HepG2 (cell line): ENCODE results near the gene SNX7. TPM values are rescaled to one million over a fixed set of nuclear protein-coding genes. Genes with fewer than 3 reads are reported as not detected.

Experiments used
- ATAC-seq: fragments of 200-7000 bp; cut with Tn5 transposase; 3 replicates; pipeline ENCODE4 v1.9.1; 2020; ENCODE audit warnings: mild to moderate bottlenecking, moderate library complexity
- BruUV-seq: library from RNA; stranded (reverse); fragments of 400-500 nt; replicated peaks from 2 replicates; lab custom pipeline; 2021; lab: Mats Ljungman, UMichigan
- CTCF ChIA-PET: fragments of 300-600 bp; formaldehyde crosslinking; extraction: SDS; loops from one replicate; lab custom pipeline; 2021; ENCODE audit warnings: low total read pairs, inconsistent platforms, low intra/inter-chr PET ratio; lab: Yijun Ruan, JAX
- POLR2A ChIA-PET: fragments of 350-600 bp; sonication (Branson Sonifier 250); formaldehyde crosslinking; loops from one replicate; lab custom pipeline; 2020; ENCODE audit warnings: antibody characterized with exemption, inconsistent platforms; lab: Yijun Ruan, JAX
- DNase-seq: peaks from one replicate; pipeline ENCODE4 v3.0.0-alpha.2; 2015; ENCODE audit warnings: low spot score
- FAIRE-seq: peaks from 3 replicates; lab custom pipeline; 2011; peaks lifted over from hg19 to GRCh38; lab: Jason Lieb, UNC
- H2AFZ ChIP-seq: one replicate; pipeline ENCODE4 v1.6.1; 2011; ENCODE audit warnings: low read length, inconsistent platforms
- H3K27ac ChIP-seq: fragments of 300-600 bp; 3 replicates; pipeline ENCODE4 v1.8.0; 2011; ENCODE audit warnings: mixed run types, mild to moderate bottlenecking, mixed read lengths, low read length, inconsistent platforms; ENCODE audit not compliant: insufficient read depth; ENCODE audit errors: extremely low read length
- H3K27me3 ChIP-seq, 2 experiments: fragments of 200-600 bp in 1 of 2; 2 replicates in 1 of 2; 3 replicates in 1 of 2; pipeline versions ENCODE4 v1.6.0 to v1.8.0; 2011; ENCODE audit warnings: low read length in 2 of 2, mild to moderate bottlenecking in 2 of 2, moderate library complexity in 2 of 2, inconsistent platforms in 1 of 2; ENCODE audit not compliant: insufficient read depth in 2 of 2, control insufficient read depth in 1 of 2
- H3K36me3 ChIP-seq, 2 experiments: fragments of 200-600 bp in 1 of 2; replicated peaks in 1 of 2; 2 replicates in 1 of 2; 3 replicates in 1 of 2; pipeline versions ENCODE4 v1.5.1 to v1.8.0; 2011; ENCODE audit warnings: low read length in 2 of 2, inconsistent platforms in 1 of 2; ENCODE audit not compliant: insufficient read depth in 2 of 2, control insufficient read depth in 1 of 2
- H3K4me1 ChIP-seq: 2 replicates; pipeline ENCODE4 v1.5.1; 2012; ENCODE audit warnings: low read length, inconsistent platforms; ENCODE audit not compliant: insufficient read depth
- H3K4me2 ChIP-seq: 2 replicates; pipeline ENCODE4 v1.6.0; 2011; ENCODE audit warnings: low read depth, low read length, inconsistent platforms
- H3K4me3 ChIP-seq, 3 experiments: fragments of 200-600 bp in 1 of 3; sonication (generic), shearing (Covaris generic) in 1 of 3; replicated peaks in 1 of 3; 2 replicates each; pipeline ENCODE4 v1.5.1; 2011 to 2016; ENCODE audit warnings: low read length in 3 of 3, inconsistent platforms in 2 of 3, low read depth in 2 of 3, mild to moderate bottlenecking in 2 of 3, control low read depth in 1 of 3, mixed read lengths in 1 of 3; ENCODE audit not compliant: insufficient read depth in 1 of 3
- H3K79me2 ChIP-seq: one replicate; pipeline ENCODE4 v1.6.1; 2011; ENCODE audit warnings: low read length, inconsistent platforms; ENCODE audit not compliant: insufficient read depth
- H3K9ac ChIP-seq: 2 replicates; pipeline ENCODE4 v1.6.0; 2011; ENCODE audit warnings: mild to moderate bottlenecking, low read depth, low read length, inconsistent platforms; ENCODE audit not compliant: insufficient read depth
- H3K9me3 ChIP-seq: 2 replicates; pipeline ENCODE4 v1.5.1; 2012; ENCODE audit warnings: mild to moderate bottlenecking, low read length
- H4K20me1 ChIP-seq: 2 replicates; pipeline ENCODE4 v1.6.0; 2011; ENCODE audit warnings: inconsistent platforms, mild to moderate bottlenecking, low read length, moderate library complexity; ENCODE audit not compliant: insufficient read depth
- NCOR1 ChIP-seq: fragments of 200-600 bp; sonication (generic); IDR thresholded peaks from 2 replicates; pipeline ENCODE4 v1.7.0; 2017; ENCODE audit warnings: antibody characterized with exemption, low read length, borderline replicate concordance
- SRF ChIP-seq: IDR thresholded peaks from 2 replicates; pipeline ENCODE4 v1.6.1; 2011; ENCODE audit warnings: mild to moderate bottlenecking, low read depth, low read length, moderate library complexity
- ZFP36L1 ChIP-seq: sonication (generic); formaldehyde crosslinking; IDR thresholded peaks from 2 replicates; pipeline ENCODE4 v1.8.0; 2022; ENCODE audit warnings: mild to moderate bottlenecking, missing genetic modification reagents, moderate library complexity
- ZNF552 ChIP-seq: sonication (generic); formaldehyde crosslinking; IDR thresholded peaks from 2 replicates; pipeline ENCODE4 v1.9.0; 2022; ENCODE audit warnings: missing genetic modification reagents, mild to moderate bottlenecking, borderline replicate concordance
- ZNF607 ChIP-seq: sonication (generic); formaldehyde crosslinking; IDR thresholded peaks from 2 replicates; pipeline ENCODE4 v1.5.1; 2020; ENCODE audit warnings: missing genetic modification reagents, mild to moderate bottlenecking, borderline replicate concordance
- ZNF772 ChIP-seq: sonication (generic); formaldehyde crosslinking; IDR thresholded peaks from 2 replicates; pipeline ENCODE4 v1.5.0; 2020; ENCODE audit warnings: mild to moderate bottlenecking, missing genetic modification reagents
- in situ Hi-C: cut with HindIII; loops from 2 replicates; pipeline ENCODE4 v1.10.0; 2017; ENCODE audit warnings: low pct_unique_long_range_greater_than_20kb; ENCODE audit not compliant: extremely low pct_ligation_motif_present
- intact Hi-C: fragments of 100-400 bp; cut with micrococcal nuclease; formaldehyde crosslinking; loops from one replicate; pipeline ENCODE4 v1.10.0; 2022; ENCODE audit not compliant: unreplicated experiment
- polyA plus RNA-seq, 8 experiments: library from polyadenylated mRNA; depleted of rRNA in 3 of 8; stranded (reverse) in 7 of 8; unstranded in 1 of 8; fragments of >200 nt; fragmentation: Illumina TruSeq in 4 of 8; extraction: Trizol in 4 of 8; gene quantifications; 2 replicates each; pipeline versions ENCODE4 v1.2.1 to v1.2.3, GENCODE V29; 2011 to 2016; ENCODE audit warnings: low read depth in 4 of 8, missing spikeins in 1 of 8, mixed read lengths in 1 of 8; ENCODE audit not compliant: insufficient read depth in 1 of 8
- total RNA-seq, 5 experiments: library from RNA; depleted of rRNA; stranded (reverse); fragments of >200 nt; fragmentation: Illumina TruSeq; extraction: Trizol; gene quantifications; 2 replicates each; pipeline ENCODE4 v1.2.3, GENCODE V29; 2016; ENCODE audit warnings: low read depth in 1 of 5
- TF ChIP-seq, protein P1 (sequence below): IDR thresholded peaks from 2 replicates; pipeline ENCODE4 v1.6.1; 2016; ENCODE audit warnings: missing genetic modification reagents, missing compliant biosample characterization
- TF ChIP-seq, protein P2 (sequence below): sonication (generic); formaldehyde crosslinking; IDR thresholded peaks from 2 replicates; pipeline ENCODE4 v1.5.0; 2020; ENCODE audit warnings: mild to moderate bottlenecking, missing genetic modification reagents
- TF ChIP-seq, protein P3 (sequence below): IDR thresholded peaks from 2 replicates; pipeline ENCODE4 v1.6.1; 2016

Gene SNX7
- total and polyA plus RNA-seq, 2 of the 13 experiments (the other 11 are each of a cell fraction or from before 2014, with no cell fraction given) = 14.3 to 33.5 TPM

DNA sequence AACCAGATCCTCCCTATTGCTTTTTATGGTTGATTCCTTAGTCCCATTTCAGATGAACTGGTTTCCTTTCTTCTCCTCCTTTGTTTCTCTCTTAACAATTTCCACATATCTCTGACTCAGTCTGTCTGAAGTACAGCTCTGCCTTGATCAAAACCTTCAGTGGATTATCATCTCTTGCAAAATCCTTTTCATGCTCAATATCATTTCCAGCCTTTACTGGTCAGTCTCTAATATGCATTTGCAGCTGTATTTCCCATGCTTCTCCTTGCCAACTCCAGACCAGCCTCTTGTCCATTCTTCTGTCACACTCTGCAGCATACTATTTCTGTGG is 72.2 kb downstream of the SNX7 start:
- Histone ChIP-seq H3K4me2 (no peak overlapping the region), H3K9ac (no peak overlapping the region)
- POLR2A ChIA-PET = no interaction called here
- TF ChIP-seq, protein P1, sequence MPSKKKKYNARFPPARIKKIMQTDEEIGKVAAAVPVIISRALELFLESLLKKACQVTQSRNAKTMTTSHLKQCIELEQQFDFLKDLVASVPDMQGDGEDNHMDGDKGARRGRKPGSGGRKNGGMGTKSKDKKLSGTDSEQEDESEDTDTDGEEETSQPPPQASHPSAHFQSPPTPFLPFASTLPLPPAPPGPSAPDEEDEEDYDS (CRISPR knock-in tag) = no peak
- TF ChIP-seq ZNF552 (CRISPR knock-in tag) (no peak), SRF (no peak), ZNF772 (CRISPR knock-in tag) (no peak), NCOR1 (no peak), ZNF607 (CRISPR knock-in tag) (no peak), ZFP36L1 (CRISPR knock-in tag) (no peak)
- TF ChIP-seq, protein P2, sequence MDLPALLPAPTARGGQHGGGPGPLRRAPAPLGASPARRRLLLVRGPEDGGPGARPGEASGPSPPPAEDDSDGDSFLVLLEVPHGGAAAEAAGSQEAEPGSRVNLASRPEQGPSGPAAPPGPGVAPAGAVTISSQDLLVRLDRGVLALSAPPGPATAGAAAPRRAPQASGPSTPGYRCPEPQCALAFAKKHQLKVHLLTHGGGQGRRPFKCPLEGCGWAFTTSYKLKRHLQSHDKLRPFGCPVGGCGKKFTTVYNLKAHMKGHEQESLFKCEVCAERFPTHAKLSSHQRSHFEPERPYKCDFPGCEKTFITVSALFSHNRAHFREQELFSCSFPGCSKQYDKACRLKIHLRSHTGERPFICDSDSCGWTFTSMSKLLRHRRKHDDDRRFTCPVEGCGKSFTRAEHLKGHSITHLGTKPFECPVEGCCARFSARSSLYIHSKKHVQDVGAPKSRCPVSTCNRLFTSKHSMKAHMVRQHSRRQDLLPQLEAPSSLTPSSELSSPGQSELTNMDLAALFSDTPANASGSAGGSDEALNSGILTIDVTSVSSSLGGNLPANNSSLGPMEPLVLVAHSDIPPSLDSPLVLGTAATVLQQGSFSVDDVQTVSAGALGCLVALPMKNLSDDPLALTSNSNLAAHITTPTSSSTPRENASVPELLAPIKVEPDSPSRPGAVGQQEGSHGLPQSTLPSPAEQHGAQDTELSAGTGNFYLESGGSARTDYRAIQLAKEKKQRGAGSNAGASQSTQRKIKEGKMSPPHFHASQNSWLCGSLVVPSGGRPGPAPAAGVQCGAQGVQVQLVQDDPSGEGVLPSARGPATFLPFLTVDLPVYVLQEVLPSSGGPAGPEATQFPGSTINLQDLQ = no peak
- TF ChIP-seq, protein P3, sequence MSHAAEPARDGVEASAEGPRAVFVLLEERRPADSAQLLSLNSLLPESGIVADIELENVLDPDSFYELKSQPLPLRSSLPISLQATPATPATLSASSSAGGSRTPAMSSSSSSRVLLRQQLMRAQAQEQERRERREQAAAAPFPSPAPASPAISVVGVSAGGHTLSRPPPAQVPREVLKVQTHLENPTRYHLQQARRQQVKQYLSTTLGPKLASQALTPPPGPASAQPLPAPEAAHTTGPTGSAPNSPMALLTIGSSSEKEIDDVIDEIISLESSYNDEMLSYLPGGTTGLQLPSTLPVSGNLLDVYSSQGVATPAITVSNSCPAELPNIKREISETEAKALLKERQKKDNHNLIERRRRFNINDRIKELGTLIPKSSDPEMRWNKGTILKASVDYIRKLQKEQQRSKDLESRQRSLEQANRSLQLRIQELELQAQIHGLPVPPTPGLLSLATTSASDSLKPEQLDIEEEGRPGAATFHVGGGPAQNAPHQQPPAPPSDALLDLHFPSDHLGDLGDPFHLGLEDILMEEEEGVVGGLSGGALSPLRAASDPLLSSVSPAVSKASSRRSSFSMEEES = no peak
- TF ChIP-seq, all 625 proteins: peak for 0
- BruUV-seq = no TSS peak
- H2AFZ ChIP-seq = no peak overlapping the region
- no peaks in the 10 kb centered on the region for H3K27me3 ChIP-seq
- no peaks in the 10 kb centered on the region for H3K36me3 ChIP-seq
- no peaks in the 10 kb centered on the region for H3K79me2 ChIP-seq
- H4K20me1 ChIP-seq = no peaks in the 10 kb centered on the region
- CTCF ChIA-PET = no interaction called here
- DNase-seq = no peak
- intact Hi-C loops = no loop called here
- in situ Hi-C loops = no loop called here
- no peak overlapping the region for H3K27ac ChIP-seq
- no peak for ATAC-seq
- H3K4me3 ChIP-seq = no peak overlapping the region
- H3K4me1 ChIP-seq = no peaks in the 10 kb centered on the region
- no peaks in the 10 kb centered on the region for H3K9me3 ChIP-seq
- FAIRE-seq = no peak
